GM19438 (cell line): Measurements from ENCODE around the gene TSHZ2.

Source experiments
- ATAC-seq: cut with Tn5 transposase; IDR thresholded peaks from one replicate; pipeline ENCODE4 v1.9.1; 2021; ENCODE audit warnings: low read depth; ENCODE audit not compliant: unreplicated experiment

The TSHZ2 gene

DNA sequence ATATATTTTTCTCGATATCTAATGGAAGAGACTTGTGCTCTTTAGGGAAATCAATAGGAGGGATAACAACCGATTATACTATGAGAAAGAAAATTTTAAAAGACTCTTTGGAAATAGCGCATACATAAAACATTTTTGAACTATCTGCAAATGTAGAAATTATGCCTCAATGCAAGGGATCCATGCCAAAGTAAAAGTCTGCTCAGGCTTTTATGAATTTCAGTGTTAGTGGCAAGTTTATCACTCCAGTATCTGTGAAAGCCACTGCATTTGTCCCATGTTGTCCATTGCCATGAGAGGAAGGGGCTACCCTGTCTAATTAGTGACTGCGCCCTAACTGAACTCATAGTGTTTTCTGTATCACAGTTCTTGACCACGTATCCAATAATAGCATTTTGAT lies 81.4 kb downstream of the TSHZ2 start:
- no peak for ATAC-seq

- no peak for ATAC-seq
Measured at GRCh38 chr20:53055367-53056067, 83.4 kb downstream of the TSHZ2 start.

DNA sequence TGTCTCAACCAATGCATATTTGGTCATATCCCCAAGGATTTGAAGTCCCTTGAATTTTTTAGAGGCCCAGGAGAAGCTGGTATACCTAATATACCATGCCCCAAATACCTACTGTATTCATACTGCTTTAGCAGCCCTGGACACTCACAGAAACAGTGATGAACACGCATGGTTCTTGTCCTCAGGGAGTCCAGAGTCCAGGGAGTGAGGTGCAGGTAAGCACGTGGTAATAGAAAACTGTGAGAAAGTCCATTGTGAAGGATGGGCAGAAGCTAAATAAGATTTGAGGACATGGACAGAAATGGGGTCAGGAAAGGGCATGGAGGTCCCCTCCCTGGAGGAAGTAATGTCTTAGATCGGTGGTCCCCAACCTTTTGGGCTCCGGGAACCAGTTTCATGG lies 85.4 kb downstream of the TSHZ2 start:
- ATAC-seq: no peak

GRCh38 chr20:53059848-53060247 lies 87.7 kb downstream of the TSHZ2 start:
- ATAC-seq: no peak

- ATAC-seq: no peak
Measured at GRCh38 chr20:53061192-53062108, 89.3 kb downstream of the TSHZ2 start.

- no peak for ATAC-seq
Measured at GRCh38 chr20:53064935-53065334, 92.8 kb downstream of the TSHZ2 start.

DNA sequence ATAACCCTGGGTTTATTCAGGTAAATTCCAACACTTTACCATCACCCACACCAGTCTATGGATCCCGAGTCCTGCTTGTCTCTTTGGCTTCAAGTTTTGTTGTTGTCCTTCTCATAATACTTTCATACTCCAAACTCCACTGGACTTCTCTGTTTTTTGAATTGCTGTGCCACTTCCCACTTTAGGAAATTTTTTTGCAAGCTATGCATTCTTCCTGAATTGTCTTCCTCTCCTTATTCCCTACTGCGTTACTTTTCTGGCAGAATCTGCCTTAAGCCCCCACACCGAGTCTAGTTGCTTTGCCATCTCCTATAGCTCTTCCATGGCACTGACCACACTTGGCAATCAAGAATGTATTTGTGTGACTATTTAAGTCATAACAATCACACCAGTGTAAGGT lies 96.1 kb downstream of the TSHZ2 start:
- no peak for ATAC-seq

DNA sequence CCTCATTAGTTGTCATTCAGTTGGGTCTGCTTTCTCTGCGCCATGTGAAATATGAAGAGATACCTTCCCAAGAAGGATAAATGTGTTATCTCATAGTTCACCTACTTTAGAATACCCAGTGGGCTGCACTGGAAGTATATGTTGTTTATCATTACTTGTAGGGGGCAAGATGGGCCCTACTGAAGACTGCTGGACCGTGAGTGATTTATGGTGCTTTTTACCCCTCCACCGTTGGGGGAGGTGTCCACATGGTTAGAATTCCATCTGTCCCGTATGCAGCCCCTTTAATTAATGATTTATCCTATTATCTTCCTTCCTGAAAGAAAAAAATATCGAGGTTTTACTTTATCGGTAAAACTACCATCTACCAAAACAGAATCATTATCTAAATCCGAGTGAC lies 97.0 kb downstream of the TSHZ2 start:
- no peak for ATAC-seq

GRCh38 chr20:53070224-53070623 lies 98.1 kb downstream of the TSHZ2 start:
- no peak for ATAC-seq

- ATAC-seq: no peak
Measured at GRCh38 chr20:53070706-53071392, 98.7 kb downstream of the TSHZ2 start.

- ATAC-seq: no peak
Measured at GRCh38 chr20:53071833-53072232, 99.7 kb downstream of the TSHZ2 start.

DNA sequence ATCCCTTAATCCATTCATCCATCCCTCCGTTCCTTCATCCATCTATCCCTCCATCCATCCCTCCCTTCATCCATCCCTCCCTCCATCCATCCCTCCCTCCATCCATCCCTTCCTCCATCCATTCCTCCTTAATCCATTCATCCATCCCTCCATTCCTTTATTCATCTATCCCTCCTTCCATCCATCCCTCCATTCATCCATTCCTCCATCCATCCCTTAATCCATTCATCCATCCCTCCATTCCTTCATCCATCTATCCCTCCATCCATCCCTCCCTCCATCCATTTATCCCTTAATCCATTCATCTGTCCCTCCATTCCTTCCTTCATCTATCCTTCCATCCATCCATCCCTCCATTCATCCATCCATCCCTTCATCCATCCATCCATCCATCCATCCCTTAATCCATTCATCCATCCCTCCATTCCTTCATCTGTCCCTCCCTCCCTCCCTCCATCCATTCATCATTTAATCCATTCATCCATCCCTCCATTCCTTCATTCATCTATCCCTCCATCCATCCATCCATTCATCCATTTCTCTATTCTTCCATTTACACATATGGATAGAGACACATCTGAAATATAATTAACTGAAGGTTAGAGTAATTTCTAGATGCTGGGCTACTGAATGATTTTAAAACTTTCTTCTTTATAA lies 100.9 kb downstream of the TSHZ2 start:
- ATAC-seq: no peak

DNA sequence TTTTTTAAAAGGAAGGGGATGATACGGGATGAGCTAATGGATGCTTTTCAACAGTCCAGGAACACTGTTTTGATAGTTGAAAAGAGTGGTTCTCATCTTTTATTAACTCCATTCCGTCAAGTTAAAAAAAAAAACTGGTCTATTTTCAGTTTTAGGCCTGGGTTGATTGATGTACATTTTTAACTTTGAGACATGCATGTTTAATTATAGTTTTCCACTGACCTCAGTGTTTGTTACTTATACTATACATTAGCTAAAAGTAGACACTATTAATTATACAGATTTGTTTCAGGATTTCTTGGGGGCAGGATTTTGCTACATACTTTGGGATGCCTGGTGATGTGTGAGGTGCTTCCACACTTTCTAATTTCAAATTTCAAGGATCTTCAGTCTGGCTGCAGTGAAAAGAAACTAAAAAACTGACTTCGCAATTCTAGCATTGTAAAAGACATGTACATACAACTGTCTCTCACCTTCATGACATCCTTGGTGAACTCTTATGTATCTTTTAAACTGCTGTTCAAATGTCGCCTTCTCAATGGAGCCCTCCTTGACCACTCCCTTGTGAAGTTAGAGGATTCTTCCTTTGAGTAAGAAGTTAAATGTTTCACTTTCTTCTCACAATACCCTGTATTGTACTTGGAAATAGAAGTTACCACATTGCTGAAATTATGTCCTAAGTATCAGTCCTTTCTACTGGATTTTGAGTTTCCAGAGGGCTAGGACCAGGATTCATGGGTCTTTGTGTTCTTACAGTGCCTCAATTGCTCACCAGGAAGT lies 101.7 kb downstream of the TSHZ2 start:
- ATAC-seq: no peak

GRCh38 chr20:53074811-53075314 lies 102.7 kb downstream of the TSHZ2 start:
- no peak for ATAC-seq

DNA sequence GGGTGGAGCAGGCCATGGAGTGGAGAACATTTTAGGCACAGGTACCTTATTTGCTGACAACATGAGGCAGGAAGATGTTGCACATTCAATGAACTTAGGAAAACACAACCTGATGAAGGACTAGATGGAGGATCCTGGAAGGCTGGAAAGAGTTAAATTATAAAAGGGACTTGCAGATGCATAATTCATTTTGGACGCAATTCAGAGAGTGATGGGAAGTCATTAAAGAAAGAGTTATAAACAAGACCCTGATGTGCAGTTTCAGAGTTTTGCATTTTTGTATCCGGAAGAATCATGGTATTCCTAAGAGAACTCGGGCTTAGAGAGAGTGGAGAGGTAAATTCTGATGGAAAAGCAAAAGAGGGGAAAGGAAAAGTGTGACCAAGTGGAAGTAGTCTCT lies 104.5 kb downstream of the TSHZ2 start:
- ATAC-seq: no peak

DNA sequence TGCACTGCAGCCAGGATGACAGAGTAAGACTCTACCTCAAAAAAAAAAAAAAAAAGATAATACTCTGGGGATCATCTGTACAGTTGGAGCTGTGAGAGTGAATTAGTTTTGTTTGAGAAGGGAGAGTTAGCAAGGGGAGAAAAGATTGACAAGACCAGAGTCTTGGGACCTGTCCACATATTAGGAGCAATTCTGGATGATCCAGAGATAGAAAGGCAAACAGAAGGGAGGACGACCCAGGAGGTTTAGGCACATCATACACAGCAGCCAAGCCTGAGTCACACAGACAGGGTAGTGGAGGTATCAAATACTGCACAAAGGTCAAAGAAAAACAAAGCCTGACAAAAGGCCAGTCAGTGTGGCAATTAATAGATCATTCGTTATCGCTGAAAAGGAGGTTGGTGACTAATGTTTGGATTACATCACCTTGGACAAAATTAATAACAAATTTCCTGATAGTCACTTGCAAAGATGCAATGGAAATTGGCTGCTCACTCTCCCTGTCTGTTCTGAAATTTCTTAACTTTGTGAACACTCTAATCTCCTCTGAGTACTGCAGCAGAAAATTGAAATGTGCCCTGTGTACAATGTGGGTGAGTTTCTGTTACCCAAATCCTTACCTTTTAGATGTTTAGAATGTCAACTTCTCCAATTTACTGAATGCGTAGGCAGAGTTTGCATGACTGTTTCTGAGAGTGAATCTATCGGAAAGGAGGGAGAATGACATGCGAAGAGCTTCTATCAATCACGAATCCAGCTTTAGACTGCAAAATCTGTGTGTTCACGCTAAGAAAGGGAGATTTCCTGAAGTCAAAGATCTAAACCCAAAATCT lies 105.4 kb downstream of the TSHZ2 start:
- ATAC-seq: no peak

DNA sequence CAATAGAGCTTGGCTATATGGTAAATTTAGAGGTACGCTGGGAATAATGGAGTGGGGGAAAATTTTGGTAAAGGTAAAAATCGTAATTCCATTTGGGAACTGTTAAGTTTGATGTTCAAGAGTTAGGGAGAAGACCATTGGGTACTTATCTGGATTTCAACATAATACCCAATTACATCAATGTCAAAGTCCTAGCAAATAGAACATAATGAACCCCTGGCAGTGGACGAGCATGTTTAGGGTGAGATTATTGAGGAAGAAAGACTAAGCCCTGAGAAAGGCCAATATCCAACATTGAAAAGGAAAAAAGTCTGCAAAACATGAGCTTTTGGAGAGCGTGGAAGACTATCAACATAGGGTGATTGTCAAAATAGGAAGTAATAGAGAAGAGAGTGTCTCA lies 106.6 kb downstream of the TSHZ2 start:
- ATAC-seq: no peak

DNA sequence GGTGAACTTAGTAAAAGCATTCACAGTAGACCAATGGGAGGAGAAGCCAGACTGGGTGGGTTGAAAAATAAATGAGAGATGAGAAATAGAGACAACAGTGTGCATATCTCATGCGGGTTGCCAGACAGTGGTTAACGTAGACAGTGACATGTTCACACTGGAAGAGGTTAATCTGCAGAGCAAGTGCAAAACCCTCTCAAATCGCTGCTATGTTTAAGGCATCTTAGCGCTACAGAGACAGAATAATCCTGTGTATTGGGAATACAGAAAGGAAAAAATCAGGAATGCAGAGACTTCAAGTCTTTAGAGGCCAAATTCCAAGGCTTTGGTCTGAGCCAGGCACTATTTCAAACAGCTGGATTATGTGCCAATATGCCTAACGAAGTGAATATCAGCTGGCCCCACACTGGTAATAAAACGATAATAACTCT lies 107.1 kb downstream of the TSHZ2 start:
- no peak for ATAC-seq
